WERI-Rb-1 (cell line): ENCODE results near the gene ARHGEF10L.
"Not testable (repeated sequence)": the region's sequence is repeated elsewhere in the genome, so short reads cannot be mapped to it uniquely, and the experiment has no call there.

Experiments used
- DNase-seq: peaks from one replicate; pipeline ENCODE4 v3.0.0-alpha.2; 2020
- H3K27ac ChIP-seq: fragments of 250-450 bp; sonication (Bioruptor Pico); 2 replicates; pipeline ENCODE4 v1.5.1; 2020; ENCODE audit warnings: mild to moderate bottlenecking, moderate library complexity
- H3K27me3 ChIP-seq: fragments of 250-450 bp; sonication (Bioruptor Pico); 2 replicates; pipeline ENCODE4 v1.5.1; 2021; ENCODE audit warnings: mild to moderate bottlenecking, low read depth, moderate library complexity; ENCODE audit not compliant: insufficient read depth, severe bottlenecking
- H3K36me3 ChIP-seq: fragments of 250-450 bp; sonication (Bioruptor Pico); 2 replicates; pipeline ENCODE4 v1.5.1; 2020; ENCODE audit warnings: mild to moderate bottlenecking, moderate library complexity
- H3K4me3 ChIP-seq: 2 replicates; pipeline ENCODE4 v1.5.1; 2011; ENCODE audit warnings: low read depth, mild to moderate bottlenecking, control low read depth, low read length
- H3K9me3 ChIP-seq: fragments of 250-450 bp; sonication (Bioruptor Pico); 2 replicates; pipeline ENCODE4 v1.5.1; 2021; ENCODE audit warnings: mild to moderate bottlenecking, moderate library complexity; ENCODE audit not compliant: severe bottlenecking
- TF ChIP-seq, protein P1 (sequence below): IDR thresholded peaks from 2 replicates; pipeline ENCODE4 v1.5.1; 2011; ENCODE audit warnings: low read depth, mild to moderate bottlenecking, control low read depth, inconsistent platforms, low read length

The ARHGEF10L gene, protein sequence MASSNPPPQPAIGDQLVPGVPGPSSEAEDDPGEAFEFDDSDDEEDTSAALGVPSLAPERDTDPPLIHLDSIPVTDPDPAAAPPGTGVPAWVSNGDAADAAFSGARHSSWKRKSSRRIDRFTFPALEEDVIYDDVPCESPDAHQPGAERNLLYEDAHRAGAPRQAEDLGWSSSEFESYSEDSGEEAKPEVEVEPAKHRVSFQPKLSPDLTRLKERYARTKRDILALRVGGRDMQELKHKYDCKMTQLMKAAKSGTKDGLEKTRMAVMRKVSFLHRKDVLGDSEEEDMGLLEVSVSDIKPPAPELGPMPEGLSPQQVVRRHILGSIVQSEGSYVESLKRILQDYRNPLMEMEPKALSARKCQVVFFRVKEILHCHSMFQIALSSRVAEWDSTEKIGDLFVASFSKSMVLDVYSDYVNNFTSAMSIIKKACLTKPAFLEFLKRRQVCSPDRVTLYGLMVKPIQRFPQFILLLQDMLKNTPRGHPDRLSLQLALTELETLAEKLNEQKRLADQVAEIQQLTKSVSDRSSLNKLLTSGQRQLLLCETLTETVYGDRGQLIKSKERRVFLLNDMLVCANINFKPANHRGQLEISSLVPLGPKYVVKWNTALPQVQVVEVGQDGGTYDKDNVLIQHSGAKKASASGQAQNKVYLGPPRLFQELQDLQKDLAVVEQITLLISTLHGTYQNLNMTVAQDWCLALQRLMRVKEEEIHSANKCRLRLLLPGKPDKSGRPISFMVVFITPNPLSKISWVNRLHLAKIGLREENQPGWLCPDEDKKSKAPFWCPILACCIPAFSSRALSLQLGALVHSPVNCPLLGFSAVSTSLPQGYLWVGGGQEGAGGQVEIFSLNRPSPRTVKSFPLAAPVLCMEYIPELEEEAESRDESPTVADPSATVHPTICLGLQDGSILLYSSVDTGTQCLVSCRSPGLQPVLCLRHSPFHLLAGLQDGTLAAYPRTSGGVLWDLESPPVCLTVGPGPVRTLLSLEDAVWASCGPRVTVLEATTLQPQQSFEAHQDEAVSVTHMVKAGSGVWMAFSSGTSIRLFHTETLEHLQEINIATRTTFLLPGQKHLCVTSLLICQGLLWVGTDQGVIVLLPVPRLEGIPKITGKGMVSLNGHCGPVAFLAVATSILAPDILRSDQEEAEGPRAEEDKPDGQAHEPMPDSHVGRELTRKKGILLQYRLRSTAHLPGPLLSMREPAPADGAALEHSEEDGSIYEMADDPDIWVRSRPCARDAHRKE (N-terminal part only)

DNA sequence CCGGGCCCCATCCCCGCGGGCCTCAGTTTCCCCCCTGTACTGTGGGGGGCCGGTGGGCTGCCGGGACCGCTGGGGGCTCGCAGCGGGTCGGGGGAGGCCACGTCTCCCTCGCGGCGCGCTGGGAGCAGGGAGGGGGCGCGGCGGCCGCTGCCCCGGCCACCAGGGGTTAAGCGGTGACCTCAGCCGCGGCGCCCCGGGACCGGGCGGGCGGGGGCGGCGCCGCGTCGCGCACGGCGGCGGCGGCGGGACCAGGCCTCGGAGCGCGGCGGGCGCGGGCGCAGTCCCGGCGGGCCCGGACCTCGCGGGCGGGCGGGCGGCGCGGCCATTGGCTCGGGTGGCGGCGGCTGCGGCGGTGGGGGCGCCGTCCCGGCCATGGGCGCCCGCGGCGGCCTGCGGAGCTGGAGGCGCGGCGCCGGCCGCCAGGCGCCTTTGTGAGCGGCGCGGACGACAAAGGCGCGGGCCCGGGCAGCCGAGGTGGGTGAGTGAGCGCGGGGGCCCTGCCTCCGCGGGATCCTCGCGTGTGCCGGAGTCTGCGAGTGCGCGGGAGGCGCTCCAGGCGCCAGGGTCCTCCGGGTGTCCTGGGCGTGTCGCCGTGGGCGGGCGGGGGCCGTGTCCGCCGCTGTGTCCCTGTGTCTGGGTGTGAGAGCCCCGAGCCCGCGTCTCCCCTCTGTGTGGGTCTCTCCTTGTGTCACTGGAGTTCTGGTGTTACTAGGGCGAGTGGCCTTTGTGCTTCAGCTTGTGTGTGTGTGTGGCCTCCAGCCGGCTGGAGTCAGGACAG, at the start of gene ARHGEF10L:
TSS of gene ARHGEF10L (plus strand) at position 222 of the 778 bp plus-strand sequence. CDS start 40,898 bp downstream, outside the sequence.
- TF ChIP-seq, protein P1, sequence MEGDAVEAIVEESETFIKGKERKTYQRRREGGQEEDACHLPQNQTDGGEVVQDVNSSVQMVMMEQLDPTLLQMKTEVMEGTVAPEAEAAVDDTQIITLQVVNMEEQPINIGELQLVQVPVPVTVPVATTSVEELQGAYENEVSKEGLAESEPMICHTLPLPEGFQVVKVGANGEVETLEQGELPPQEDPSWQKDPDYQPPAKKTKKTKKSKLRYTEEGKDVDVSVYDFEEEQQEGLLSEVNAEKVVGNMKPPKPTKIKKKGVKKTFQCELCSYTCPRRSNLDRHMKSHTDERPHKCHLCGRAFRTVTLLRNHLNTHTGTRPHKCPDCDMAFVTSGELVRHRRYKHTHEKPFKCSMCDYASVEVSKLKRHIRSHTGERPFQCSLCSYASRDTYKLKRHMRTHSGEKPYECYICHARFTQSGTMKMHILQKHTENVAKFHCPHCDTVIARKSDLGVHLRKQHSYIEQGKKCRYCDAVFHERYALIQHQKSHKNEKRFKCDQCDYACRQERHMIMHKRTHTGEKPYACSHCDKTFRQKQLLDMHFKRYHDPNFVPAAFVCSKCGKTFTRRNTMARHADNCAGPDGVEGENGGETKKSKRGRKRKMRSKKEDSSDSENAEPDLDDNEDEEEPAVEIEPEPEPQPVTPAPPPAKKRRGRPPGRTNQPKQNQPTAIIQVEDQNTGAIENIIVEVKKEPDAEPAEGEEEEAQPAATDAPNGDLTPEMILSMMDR: no peak
- H3K27me3 ChIP-seq: no peaks in the 10 kb centered on the region
- no peak for DNase-seq
- no peaks in the 10 kb centered on the region for H3K36me3 ChIP-seq
- H3K4me3 ChIP-seq: peak within 1 kb of the TSS; percentile 68
- peak within 1 kb of the TSS; percentile 93 for H3K27ac ChIP-seq
- no peaks in the 10 kb centered on the region for H3K9me3 ChIP-seq

DNA sequence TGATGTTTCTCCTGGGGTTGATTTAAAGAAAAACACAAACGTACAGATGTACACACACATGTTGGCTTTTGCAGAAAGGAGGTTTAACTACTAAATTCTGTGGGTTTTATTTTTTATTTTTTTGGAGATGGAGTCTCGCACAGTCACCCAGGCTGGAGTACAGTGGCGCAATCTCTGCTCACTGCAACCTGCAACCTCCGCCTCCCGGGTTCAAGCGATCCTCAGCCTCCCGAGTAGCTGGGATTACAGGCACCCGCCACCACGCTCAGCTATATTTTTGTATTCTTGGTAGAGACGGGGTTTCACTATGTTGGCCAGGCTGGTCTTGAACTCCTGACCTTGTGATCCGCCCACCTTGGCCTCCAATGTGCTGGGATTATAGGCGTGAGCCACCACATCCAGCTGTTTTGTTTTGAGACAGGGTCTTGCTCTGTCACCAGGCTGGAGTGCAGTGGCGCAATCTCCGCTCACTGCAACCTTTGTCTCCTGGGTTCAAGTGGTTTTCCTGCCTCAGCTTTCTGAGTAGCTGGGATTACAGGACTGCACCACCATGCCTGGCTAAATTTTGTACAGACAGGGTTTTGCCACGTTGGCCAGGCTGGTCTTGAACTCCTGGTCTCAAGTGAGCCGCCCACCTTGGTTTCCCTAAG, 49.6 kb upstream of the ARHGEF10L start:
- not testable (repeated sequence) for H3K9me3 ChIP-seq, H3K36me3 ChIP-seq, H3K27me3 ChIP-seq, H3K4me3 ChIP-seq, DNase-seq, H3K27ac ChIP-seq

DNA sequence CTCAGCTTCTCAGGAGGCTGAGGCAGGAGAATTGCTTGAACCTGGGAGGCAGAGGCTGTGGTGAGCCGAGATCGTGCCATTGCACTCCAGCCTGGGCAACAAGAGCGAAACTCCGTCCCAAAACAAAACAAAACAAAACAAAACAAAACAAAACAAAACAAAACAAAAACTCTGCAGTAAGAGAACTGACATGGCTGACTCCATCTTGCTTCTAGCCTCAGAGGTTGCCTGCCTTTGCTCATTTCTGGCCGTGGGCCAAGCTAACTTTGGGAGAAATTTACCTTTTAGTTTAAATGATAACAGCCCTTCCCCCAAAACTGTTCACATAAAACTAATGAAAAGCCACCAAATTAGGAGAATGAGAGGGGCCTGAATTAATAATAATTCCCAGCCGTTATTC, 48.8 kb upstream of the ARHGEF10L start:
- DNase-seq, H3K27me3 ChIP-seq, H3K27ac ChIP-seq, H3K9me3 ChIP-seq, H3K36me3 ChIP-seq, H3K4me3 ChIP-seq: not testable (repeated sequence)

DNA sequence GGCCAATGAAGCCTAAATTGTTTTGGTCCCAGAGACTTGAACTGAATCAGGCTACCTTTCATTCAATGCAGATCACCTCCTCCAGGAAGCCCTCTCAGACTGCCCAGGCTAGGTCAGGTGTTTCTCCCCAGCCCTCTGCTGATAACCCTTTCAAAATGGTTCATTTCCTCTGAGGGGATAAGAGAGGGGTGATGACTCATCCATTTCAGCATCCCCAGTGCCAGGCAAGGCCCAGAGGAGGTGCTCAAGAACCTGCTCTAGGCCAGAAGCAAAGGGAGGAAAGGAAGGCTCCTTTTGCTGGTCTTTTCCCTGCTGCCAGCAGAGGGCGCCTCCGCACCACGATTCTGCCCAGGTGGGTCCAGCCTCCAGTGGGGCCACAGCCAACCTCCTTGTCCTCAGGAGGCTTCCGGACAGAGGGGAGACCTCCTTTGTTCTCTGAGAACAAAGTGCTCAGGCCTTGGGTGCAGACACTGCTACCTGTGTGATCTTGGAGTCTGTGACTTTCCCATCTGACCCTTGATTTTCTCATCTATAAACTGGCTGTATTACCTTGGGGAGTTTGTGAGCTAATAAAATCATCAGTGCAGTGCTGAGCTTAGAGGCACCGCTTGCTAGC, 45.3 kb upstream of the ARHGEF10L start:
- Histone ChIP-seq H3K4me3 (no peak overlapping the region), H3K36me3 (no peaks in the 10 kb centered on the region), H3K27ac (no peak overlapping the region), H3K27me3 (no peaks in the 10 kb centered on the region), H3K9me3 (no peaks in the 10 kb centered on the region)
- DNase-seq: peak; percentile 82
- TF ChIP-seq, protein P1: peak; percentile 95

DNA sequence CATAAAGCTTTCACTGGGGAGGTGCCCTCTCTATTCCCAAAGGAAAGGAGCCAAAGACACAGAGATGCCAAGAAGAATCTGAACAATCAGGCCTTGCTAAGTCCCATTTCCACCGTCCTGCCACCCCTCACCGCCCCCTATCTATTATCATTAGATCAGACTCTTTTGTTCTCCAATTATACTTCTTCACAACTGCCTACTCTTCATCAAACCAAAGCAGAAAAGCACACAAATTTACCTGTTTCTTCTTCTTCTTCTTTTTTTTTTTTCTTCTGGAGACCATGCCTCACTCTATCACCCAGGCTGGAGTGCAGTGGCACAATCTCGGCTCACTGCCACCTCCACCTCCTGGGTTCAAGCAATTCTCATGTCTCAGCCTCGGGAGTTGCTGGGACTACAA, 43.1 kb upstream of the ARHGEF10L start:
- no peaks in the 10 kb centered on the region for H3K27me3 ChIP-seq
- TF ChIP-seq, protein P1: no peak
- no peak overlapping the region for H3K4me3 ChIP-seq
- no peaks in the 10 kb centered on the region for H3K9me3 ChIP-seq
- DNase-seq: no peak
- H3K36me3 ChIP-seq: no peaks in the 10 kb centered on the region
- no peak overlapping the region for H3K27ac ChIP-seq
